Tibial nerve (tissue), 4 donors: ENCODE results near the gene ARHGAP1. TPM values are rescaled to one million over a fixed set of nuclear protein-coding genes. Genes with fewer than 3 reads are reported as not detected.

ENCODE experiments used
- DNase-seq, 2 donors: peaks; one replicate each; pipeline ENCODE4 v3.0.0-alpha.2; 2019; ENCODE audit warnings: low spot score in 2 of 2
- H3K27ac ChIP-seq, 4 donors: fragments of 200-600 bp; sonication (generic) in 3 of 4; one replicate each; pipeline ENCODE4 v1.5.1; 2017 to 2019; ENCODE audit warnings: mild to moderate bottlenecking in 1 of 4
- H3K27me3 ChIP-seq, 2 donors: fragments of 200-600 bp; sonication (generic) in 1 of 2; one replicate each; pipeline versions ENCODE4 v1.5.1 to v1.6.0; 2017 to 2019
- H3K36me3 ChIP-seq, 3 donors: fragments of 200-600 bp; sonication (generic); one replicate each; pipeline ENCODE4 v1.5.1; 2018 to 2019
- H3K4me1 ChIP-seq, 4 donors: fragments of 200-600 bp; sonication (generic) in 3 of 4; one replicate each; pipeline ENCODE4 v1.5.1; 2017 to 2019
- H3K4me3 ChIP-seq, 4 donors: fragments of 200-600 bp; sonication (generic) in 3 of 4; one replicate each; pipeline ENCODE4 v1.5.1; 2017 to 2019; ENCODE audit warnings: mild to moderate bottlenecking in 1 of 4, moderate library complexity in 1 of 4
- H3K9me3 ChIP-seq, 4 donors: fragments of 200-600 bp; sonication (generic) in 3 of 4; one replicate each; pipeline ENCODE4 v1.5.1; 2017 to 2019
- EP300 ChIP-seq, 2 donors: sonication (generic); formaldehyde crosslinking; IDR thresholded peaks; one replicate each; pipeline ENCODE4 v1.6.1; 2017; ENCODE audit warnings: antibody characterized with exemption in 2 of 2, mild to moderate bottlenecking in 1 of 2
- POLR2A ChIP-seq, 2 donors: fragments of 450-650 bp; IDR thresholded peaks; one replicate each; pipeline ENCODE4 v1.6.1; 2017; ENCODE audit warnings: antibody characterized with exemption in 2 of 2, mild to moderate bottlenecking in 2 of 2, moderate library complexity in 2 of 2
- WGBS, 2 donors: methylation state at CpG; one replicate each; pipeline ENCODE4 v1.1.5; 2018; 5-methylcytosine and 5-hydroxymethylcytosine counted together
- total RNA-seq, 4 donors: library from RNA; depleted of rRNA; stranded (reverse); fragments of >200 nt; gene quantifications; one replicate each; pipeline ENCODE4 v1.1.0, GENCODE V29; 2016
- TF ChIP-seq, protein P1 (sequence below), 5 experiments: fragments of 200-600 bp in 3 of 5; fragments of 450-650 bp in 2 of 5; sonication (generic) in 3 of 5; IDR thresholded peaks; one replicate each; pipeline ENCODE4 v1.5.1; 2016 to 2019; ENCODE audit warnings: antibody characterized with exemption in 5 of 5, mild to moderate bottlenecking in 3 of 5, moderate library complexity in 2 of 5

The ARHGAP1 gene
- total RNA-seq, 4 donors from 2014 or later, result 47.9 to 83.0 (median 59.8) TPM

DNA sequence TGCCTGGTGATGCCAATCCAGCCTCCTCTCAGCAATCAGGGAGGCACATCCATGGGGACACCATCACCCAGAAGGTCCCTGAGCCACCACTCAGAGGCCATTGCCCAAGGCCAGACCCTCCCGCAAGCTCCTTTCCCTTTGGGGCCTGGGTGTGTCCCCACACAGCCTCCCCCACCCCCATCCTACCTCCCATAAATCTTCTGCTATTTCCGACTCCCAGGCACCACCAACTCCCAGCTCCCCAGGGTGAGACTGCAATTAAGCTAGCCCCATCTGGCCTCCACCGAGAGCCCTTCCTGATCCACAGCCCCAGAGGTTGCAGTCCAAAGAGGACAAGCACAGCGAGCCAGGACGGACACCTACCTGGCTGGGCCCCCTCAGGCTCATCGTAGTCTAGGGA, 6.3 kb downstream of the ARHGAP1 start:
- no peak overlapping the region for H3K4me3 ChIP-seq
- WGBS, 2 donors, result 78 to 84% methylated on average over 6 of the region's 6 CpGs
- H3K27ac ChIP-seq, result peak overlapping the region in 2 of 4 donors; percentile 58 to 64
- no peaks in the 10 kb centered on the region for H3K27me3 ChIP-seq
- peaks cover 0 to 54% (median 26%) of the 10 kb centered on the region in 4 donors for H3K4me1 ChIP-seq
- TF ChIP-seq, protein P1, sequence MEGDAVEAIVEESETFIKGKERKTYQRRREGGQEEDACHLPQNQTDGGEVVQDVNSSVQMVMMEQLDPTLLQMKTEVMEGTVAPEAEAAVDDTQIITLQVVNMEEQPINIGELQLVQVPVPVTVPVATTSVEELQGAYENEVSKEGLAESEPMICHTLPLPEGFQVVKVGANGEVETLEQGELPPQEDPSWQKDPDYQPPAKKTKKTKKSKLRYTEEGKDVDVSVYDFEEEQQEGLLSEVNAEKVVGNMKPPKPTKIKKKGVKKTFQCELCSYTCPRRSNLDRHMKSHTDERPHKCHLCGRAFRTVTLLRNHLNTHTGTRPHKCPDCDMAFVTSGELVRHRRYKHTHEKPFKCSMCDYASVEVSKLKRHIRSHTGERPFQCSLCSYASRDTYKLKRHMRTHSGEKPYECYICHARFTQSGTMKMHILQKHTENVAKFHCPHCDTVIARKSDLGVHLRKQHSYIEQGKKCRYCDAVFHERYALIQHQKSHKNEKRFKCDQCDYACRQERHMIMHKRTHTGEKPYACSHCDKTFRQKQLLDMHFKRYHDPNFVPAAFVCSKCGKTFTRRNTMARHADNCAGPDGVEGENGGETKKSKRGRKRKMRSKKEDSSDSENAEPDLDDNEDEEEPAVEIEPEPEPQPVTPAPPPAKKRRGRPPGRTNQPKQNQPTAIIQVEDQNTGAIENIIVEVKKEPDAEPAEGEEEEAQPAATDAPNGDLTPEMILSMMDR (IDR thresholded peaks at IDR 0.05), result no peak
- TF ChIP-seq EP300 (IDR thresholded peaks at IDR 0.05), result no peak
- TF ChIP-seq POLR2A (IDR thresholded peaks at IDR 0.05), result no peak
- H3K36me3 ChIP-seq, result peaks cover 2 to 82% (median 26%) of the 10 kb centered on the region in 3 donors
- DNase-seq, result no peak
- no peaks in the 10 kb centered on the region for H3K9me3 ChIP-seq

- Histone ChIP-seq H3K36me3 (peaks cover 2 to 87% (median 26%) of the 10 kb centered on the region in 3 donors), H3K9me3 (no peaks in the 10 kb centered on the region), H3K27ac (peak overlapping the region in 2 of 4 donors; percentile 58 to 64), H3K4me1 (peaks cover 0 to 49% (median 22%) of the 10 kb centered on the region in 4 donors), H3K4me3 (no peak overlapping the region), H3K27me3 (no peaks in the 10 kb centered on the region)
- TF ChIP-seq, protein P1 (IDR thresholded peaks at IDR 0.05), result no peak
- no peak for TF ChIP-seq EP300 (IDR thresholded peaks at IDR 0.05)
- DNase-seq, result no peak
- WGBS, 2 donors, result 69 to 71% methylated on average over 1 to 2 of the region's 2 CpGs
These were observed 6.8 kb downstream of the ARHGAP1 start for GRCh38 chr11:46693597-46694012.

DNA sequence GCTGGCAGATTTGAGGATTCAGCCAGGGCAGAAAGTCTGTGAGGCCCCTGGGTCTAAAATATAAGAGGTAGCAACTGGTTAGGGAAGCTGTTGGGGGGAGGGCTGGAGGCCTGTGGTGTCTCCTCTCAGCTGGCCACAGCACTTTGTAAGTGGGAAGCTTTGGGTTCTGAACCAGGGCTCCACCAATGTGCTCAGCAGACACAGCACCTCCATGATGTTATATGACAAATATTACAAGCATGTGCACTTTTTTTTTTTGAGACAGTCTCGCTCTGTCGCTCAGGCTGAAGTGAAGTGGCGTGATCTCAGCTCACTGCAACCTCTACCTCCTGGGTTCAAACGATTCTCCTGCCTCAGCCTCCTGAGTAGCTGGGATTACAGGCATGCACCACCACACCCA, 8.0 kb downstream of the ARHGAP1 start:
- DNase-seq, result no peak
- Histone ChIP-seq H3K9me3 (no peaks in the 10 kb centered on the region), H3K27me3 (no peaks in the 10 kb centered on the region), H3K4me3 (no peak overlapping the region), H3K36me3 (peaks cover 2 to 98% (median 35%) of the 10 kb centered on the region in 3 donors), H3K4me1 (peaks cover 0 to 38% (median 10%) of the 10 kb centered on the region in 4 donors), H3K27ac (no peak overlapping the region)
- WGBS, 2 donors, result 82 to 87% methylated on average over 4 of the region's 4 CpGs
- no peak for TF ChIP-seq POLR2A (IDR thresholded peaks at IDR 0.05)
- TF ChIP-seq, protein P1 (IDR thresholded peaks at IDR 0.05), result no peak

GRCh38 chr11:46690702-46691101, 9.7 kb downstream of the ARHGAP1 start:
- TF ChIP-seq EP300 (IDR thresholded peaks at IDR 0.05) (no peak), POLR2A (IDR thresholded peaks at IDR 0.05) (no peak)
- TF ChIP-seq, protein P1 (IDR thresholded peaks at IDR 0.05), result no peak
- no peaks in the 10 kb centered on the region for H3K9me3 ChIP-seq
- 89 to 90% methylated on average over 1 of the region's 1 CpG for WGBS, 2 donors
- peaks cover 0 to 20% (median 0%) of the 10 kb centered on the region in 4 donors for H3K4me1 ChIP-seq
- H3K27me3 ChIP-seq, result no peaks in the 10 kb centered on the region
- peaks cover 2 to 100% (median 39%) of the 10 kb centered on the region in 3 donors for H3K36me3 ChIP-seq
- H3K27ac ChIP-seq, result no peak overlapping the region
- DNase-seq, result no peak
- H3K4me3 ChIP-seq, result no peak overlapping the region

DNA sequence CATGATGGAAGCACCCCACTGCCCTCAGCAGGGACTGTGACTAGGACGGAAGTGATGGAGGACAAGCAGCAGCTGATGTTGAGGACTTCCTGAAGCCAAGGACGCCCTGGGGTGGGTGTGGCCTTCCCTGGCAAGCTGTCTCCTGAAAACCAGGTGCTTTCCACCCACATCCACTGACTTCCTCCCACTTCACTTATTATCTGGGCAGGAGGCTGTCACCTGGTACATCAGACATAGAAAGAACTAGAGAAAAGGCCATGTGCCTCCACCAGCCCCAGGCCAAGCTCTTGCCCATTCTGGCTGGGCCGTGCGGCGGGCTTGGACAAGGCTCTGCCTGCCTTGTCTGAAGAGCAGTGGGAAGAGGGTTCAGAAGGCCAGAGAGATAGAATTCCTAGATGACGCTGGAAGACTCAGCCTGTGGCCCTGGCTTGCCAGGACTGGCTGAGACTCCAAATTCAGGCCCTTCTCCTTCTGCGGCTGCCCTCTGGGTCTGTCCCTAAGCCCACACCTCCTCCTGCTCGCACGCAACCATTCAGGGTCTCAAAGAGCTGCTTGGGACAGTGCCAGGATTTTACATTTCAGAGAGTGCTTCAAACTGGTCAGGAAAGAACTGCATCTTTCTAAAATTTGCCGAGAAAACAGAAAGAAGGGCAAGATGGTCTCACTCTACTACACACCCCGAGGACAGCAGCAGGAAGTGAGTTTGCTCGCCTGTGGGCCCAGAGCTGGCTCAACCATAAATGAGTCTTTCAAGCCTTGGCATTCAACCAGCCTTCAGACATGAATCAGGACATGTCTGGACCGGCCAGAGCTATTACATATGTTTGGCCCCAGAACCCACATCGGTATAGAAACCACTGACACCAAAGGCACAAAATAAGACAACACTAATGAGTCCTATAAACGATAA, 13.3 kb downstream of the ARHGAP1 start:
- TF ChIP-seq POLR2A (IDR thresholded peaks at IDR 0.05) (no peak), EP300 (IDR thresholded peaks at IDR 0.05) (no peak)
- TF ChIP-seq, protein P1 (IDR thresholded peaks at IDR 0.05), result no peak
- Histone ChIP-seq H3K36me3 (peaks cover 0 to 81% (median 19%) of the 10 kb centered on the region in 3 donors), H3K4me1 (peaks cover 0 to 18% (median 9%) of the 10 kb centered on the region in 4 donors), H3K27me3 (no peaks in the 10 kb centered on the region), H3K4me3 (no peak overlapping the region), H3K9me3 (no peaks in the 10 kb centered on the region), H3K27ac (peak overlapping the region in 2 of 4 donors; percentile 2 to 42)
- no peak for DNase-seq
- 67 to 79% methylated on average over 15 of the region's 15 CpGs for WGBS, 2 donors
